HepG2 (cell line): ENCODE data around the gene USP40. TPM values are rescaled to one million over a fixed set of nuclear protein-coding genes. Genes with fewer than 3 reads are reported as not detected.

Experiments used
- ATAC-seq: fragments of 200-7000 bp; cut with Tn5 transposase; 3 replicates; pipeline ENCODE4 v1.9.1; 2020; ENCODE audit warnings: mild to moderate bottlenecking, moderate library complexity
- BruUV-seq: library from RNA; stranded (reverse); fragments of 400-500 nt; replicated peaks from 2 replicates; lab custom pipeline; 2021; lab: Mats Ljungman, UMichigan
- CTCF ChIA-PET: fragments of 300-600 bp; formaldehyde crosslinking; extraction: SDS; loops from one replicate; lab custom pipeline; 2021; ENCODE audit warnings: low total read pairs, inconsistent platforms, low intra/inter-chr PET ratio; lab: Yijun Ruan, JAX
- POLR2A ChIA-PET: fragments of 350-600 bp; sonication (Branson Sonifier 250); formaldehyde crosslinking; loops from one replicate; lab custom pipeline; 2020; ENCODE audit warnings: antibody characterized with exemption, inconsistent platforms; lab: Yijun Ruan, JAX
- DNase-seq: peaks from one replicate; pipeline ENCODE4 v3.0.0-alpha.2; 2015; ENCODE audit warnings: low spot score
- FAIRE-seq: peaks from 3 replicates; lab custom pipeline; 2011; peaks lifted over from hg19 to GRCh38; lab: Jason Lieb, UNC
- H2AFZ ChIP-seq: one replicate; pipeline ENCODE4 v1.6.1; 2011; ENCODE audit warnings: low read length, inconsistent platforms
- H3K27ac ChIP-seq: fragments of 300-600 bp; 3 replicates; pipeline ENCODE4 v1.8.0; 2011; ENCODE audit warnings: mixed run types, mild to moderate bottlenecking, mixed read lengths, low read length, inconsistent platforms; ENCODE audit not compliant: insufficient read depth; ENCODE audit errors: extremely low read length
- H3K27me3 ChIP-seq, 2 experiments: fragments of 200-600 bp in 1 of 2; 2 replicates in 1 of 2; 3 replicates in 1 of 2; pipeline versions ENCODE4 v1.6.0 to v1.8.0; 2011; ENCODE audit warnings: low read length in 2 of 2, mild to moderate bottlenecking in 2 of 2, moderate library complexity in 2 of 2, inconsistent platforms in 1 of 2; ENCODE audit not compliant: insufficient read depth in 2 of 2, control insufficient read depth in 1 of 2
- H3K36me3 ChIP-seq, 2 experiments: fragments of 200-600 bp in 1 of 2; replicated peaks in 1 of 2; 2 replicates in 1 of 2; 3 replicates in 1 of 2; pipeline versions ENCODE4 v1.5.1 to v1.8.0; 2011; ENCODE audit warnings: low read length in 2 of 2, inconsistent platforms in 1 of 2; ENCODE audit not compliant: insufficient read depth in 2 of 2, control insufficient read depth in 1 of 2
- H3K4me1 ChIP-seq: 2 replicates; pipeline ENCODE4 v1.5.1; 2012; ENCODE audit warnings: low read length, inconsistent platforms; ENCODE audit not compliant: insufficient read depth
- H3K4me2 ChIP-seq: 2 replicates; pipeline ENCODE4 v1.6.0; 2011; ENCODE audit warnings: low read depth, low read length, inconsistent platforms
- H3K4me3 ChIP-seq, 3 experiments: fragments of 200-600 bp in 1 of 3; sonication (generic), shearing (Covaris generic) in 1 of 3; replicated peaks in 1 of 3; 2 replicates each; pipeline ENCODE4 v1.5.1; 2011 to 2016; ENCODE audit warnings: low read length in 3 of 3, inconsistent platforms in 2 of 3, low read depth in 2 of 3, mild to moderate bottlenecking in 2 of 3, control low read depth in 1 of 3, mixed read lengths in 1 of 3; ENCODE audit not compliant: insufficient read depth in 1 of 3
- H3K79me2 ChIP-seq: one replicate; pipeline ENCODE4 v1.6.1; 2011; ENCODE audit warnings: low read length, inconsistent platforms; ENCODE audit not compliant: insufficient read depth
- H3K9ac ChIP-seq: 2 replicates; pipeline ENCODE4 v1.6.0; 2011; ENCODE audit warnings: mild to moderate bottlenecking, low read depth, low read length, inconsistent platforms; ENCODE audit not compliant: insufficient read depth
- H3K9me3 ChIP-seq: 2 replicates; pipeline ENCODE4 v1.5.1; 2012; ENCODE audit warnings: mild to moderate bottlenecking, low read length
- H4K20me1 ChIP-seq: 2 replicates; pipeline ENCODE4 v1.6.0; 2011; ENCODE audit warnings: inconsistent platforms, mild to moderate bottlenecking, low read length, moderate library complexity; ENCODE audit not compliant: insufficient read depth
- FOSL2 ChIP-seq: sonication (generic); formaldehyde crosslinking; IDR thresholded peaks from 2 replicates; pipeline ENCODE4 v1.4.0; 2020; ENCODE audit warnings: missing genetic modification reagents
- HMG20A ChIP-seq: IDR thresholded peaks from 2 replicates; pipeline ENCODE4 v1.6.1; 2016; ENCODE audit warnings: borderline replicate concordance
- RXRA ChIP-seq: sonication (generic); formaldehyde crosslinking; IDR thresholded peaks from 2 replicates; pipeline ENCODE4 v1.5.1; 2020; ENCODE audit warnings: missing genetic modification reagents
- SP5 ChIP-seq: IDR thresholded peaks from 2 replicates; pipeline ENCODE4 v1.6.1; 2016; ENCODE audit warnings: low read depth, borderline replicate concordance
- ZNF687 ChIP-seq: sonication (generic); formaldehyde crosslinking; IDR thresholded peaks from 2 replicates; pipeline ENCODE4 v1.5.1; 2020; ENCODE audit warnings: mild to moderate bottlenecking, missing genetic modification reagents, moderate library complexity
- WGBS: methylation state at CpG from one replicate; pipeline ENCODE4 v1.1.6; 2017; ENCODE audit warnings: low lambda C conversion rate; 5-methylcytosine and 5-hydroxymethylcytosine counted together
- in situ Hi-C: cut with HindIII; loops from 2 replicates; pipeline ENCODE4 v1.10.0; 2017; ENCODE audit warnings: low pct_unique_long_range_greater_than_20kb; ENCODE audit not compliant: extremely low pct_ligation_motif_present
- intact Hi-C: fragments of 100-400 bp; cut with micrococcal nuclease; formaldehyde crosslinking; loops from one replicate; pipeline ENCODE4 v1.10.0; 2022; ENCODE audit not compliant: unreplicated experiment
- polyA plus RNA-seq, 8 experiments: library from polyadenylated mRNA; depleted of rRNA in 3 of 8; stranded (reverse) in 7 of 8; unstranded in 1 of 8; fragments of >200 nt; fragmentation: Illumina TruSeq in 4 of 8; extraction: Trizol in 4 of 8; gene quantifications; 2 replicates each; pipeline versions ENCODE4 v1.2.1 to v1.2.3, GENCODE V29; 2011 to 2016; ENCODE audit warnings: low read depth in 4 of 8, missing spikeins in 1 of 8, mixed read lengths in 1 of 8; ENCODE audit not compliant: insufficient read depth in 1 of 8
- total RNA-seq, 5 experiments: library from RNA; depleted of rRNA; stranded (reverse); fragments of >200 nt; fragmentation: Illumina TruSeq; extraction: Trizol; gene quantifications; 2 replicates each; pipeline ENCODE4 v1.2.3, GENCODE V29; 2016; ENCODE audit warnings: low read depth in 1 of 5

The USP40 gene
- total and polyA plus RNA-seq, 2 of the 13 experiments (the other 11 are each of a cell fraction or from before 2014, with no cell fraction given) = 41.0 to 46.3 TPM

- in situ Hi-C loops (no loop called here), intact Hi-C loops (no loop called here)
- BruUV-seq = no TSS peak
- peak; percentile 51 for ATAC-seq
- no peaks in the 10 kb centered on the region for H3K9me3 ChIP-seq
- no peaks in the 10 kb centered on the region for H3K27me3 ChIP-seq
- DNase-seq = peak; percentile 57
- ChIA-PET CTCF (no interaction called here), POLR2A (no interaction called here)
- peaks cover 11% of the 10 kb centered on the region; the same call in 1 of the 2 replicates for H3K4me1 ChIP-seq
- no peaks in the 10 kb centered on the region for H3K79me2 ChIP-seq
- no peaks in the 10 kb centered on the region for H4K20me1 ChIP-seq
- no peak overlapping the region for H3K9ac ChIP-seq
- FAIRE-seq = peak; percentile 4
- H3K4me2 ChIP-seq = no peak overlapping the region
- no peak overlapping the region for H3K27ac ChIP-seq
- WGBS = 75% methylated on average over 4 of the region's 4 CpGs
- no peak for TF ChIP-seq SP5 (CRISPR knock-in tag)
- 0 out of 2 replicates have a peak, but pooled peaks have one; percentile 12 for TF ChIP-seq FOSL2 (CRISPR knock-in tag)
- TF ChIP-seq RXRA = 0 out of 2 replicates have a peak, but pooled peaks have one; percentile 20
- 0 out of 2 replicates have a peak, but pooled peaks have one; percentile 11 for TF ChIP-seq ZNF687 (CRISPR knock-in tag)
- no peak for TF ChIP-seq HMG20A (CRISPR knock-in tag)
- peaks cover 16 to 68% of the 10 kb centered on the region in 2 experiments for H3K36me3 ChIP-seq
- H3K4me3 ChIP-seq = no peak overlapping the region
- H2AFZ ChIP-seq = no peak overlapping the region
These were observed 79.6 kb downstream of the USP40 start for GRCh38 chr2:233486778-233487552.
